Measurements from ENCODE around the gene CIDEB.

CIDEB gene

DNA sequence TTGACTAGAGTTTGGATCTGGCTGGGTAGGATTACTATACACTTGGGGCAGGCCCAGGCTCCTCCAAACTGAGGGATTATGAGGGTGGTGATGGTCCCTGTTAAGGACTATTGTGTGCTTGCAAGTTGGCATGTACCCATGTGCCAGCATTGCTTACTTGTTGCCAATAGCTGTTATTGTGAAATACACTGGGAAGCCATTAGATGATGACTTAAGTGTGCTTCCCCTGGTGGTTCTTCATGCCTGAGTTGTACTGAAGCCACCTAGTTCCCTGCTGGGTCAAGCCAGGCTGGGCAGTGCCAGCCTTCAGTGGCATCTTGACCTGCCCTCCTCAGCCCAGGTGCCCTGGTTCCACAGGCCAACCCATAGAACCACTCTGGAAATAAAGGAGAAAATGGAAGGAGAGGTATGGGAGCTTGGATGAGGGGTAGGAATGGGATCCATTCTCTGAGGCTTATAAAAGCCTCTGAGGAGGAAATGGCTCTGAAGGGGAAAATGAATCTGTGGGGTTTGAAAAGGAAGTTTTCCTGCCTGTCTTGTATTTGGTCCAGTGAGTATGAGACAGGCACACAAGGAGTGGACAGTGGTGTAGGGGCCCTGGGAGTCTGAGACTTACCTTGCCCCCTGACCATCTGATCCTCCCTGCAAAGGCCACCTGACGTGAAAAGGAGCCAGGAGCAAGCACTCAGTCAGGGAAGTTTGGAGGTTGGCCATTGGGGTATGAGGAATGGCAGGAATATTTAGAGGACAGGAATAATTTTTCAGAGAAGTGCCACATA lies 4.2 kb upstream of the CIDEB start:
- DNase-seq: no peak

DNA sequence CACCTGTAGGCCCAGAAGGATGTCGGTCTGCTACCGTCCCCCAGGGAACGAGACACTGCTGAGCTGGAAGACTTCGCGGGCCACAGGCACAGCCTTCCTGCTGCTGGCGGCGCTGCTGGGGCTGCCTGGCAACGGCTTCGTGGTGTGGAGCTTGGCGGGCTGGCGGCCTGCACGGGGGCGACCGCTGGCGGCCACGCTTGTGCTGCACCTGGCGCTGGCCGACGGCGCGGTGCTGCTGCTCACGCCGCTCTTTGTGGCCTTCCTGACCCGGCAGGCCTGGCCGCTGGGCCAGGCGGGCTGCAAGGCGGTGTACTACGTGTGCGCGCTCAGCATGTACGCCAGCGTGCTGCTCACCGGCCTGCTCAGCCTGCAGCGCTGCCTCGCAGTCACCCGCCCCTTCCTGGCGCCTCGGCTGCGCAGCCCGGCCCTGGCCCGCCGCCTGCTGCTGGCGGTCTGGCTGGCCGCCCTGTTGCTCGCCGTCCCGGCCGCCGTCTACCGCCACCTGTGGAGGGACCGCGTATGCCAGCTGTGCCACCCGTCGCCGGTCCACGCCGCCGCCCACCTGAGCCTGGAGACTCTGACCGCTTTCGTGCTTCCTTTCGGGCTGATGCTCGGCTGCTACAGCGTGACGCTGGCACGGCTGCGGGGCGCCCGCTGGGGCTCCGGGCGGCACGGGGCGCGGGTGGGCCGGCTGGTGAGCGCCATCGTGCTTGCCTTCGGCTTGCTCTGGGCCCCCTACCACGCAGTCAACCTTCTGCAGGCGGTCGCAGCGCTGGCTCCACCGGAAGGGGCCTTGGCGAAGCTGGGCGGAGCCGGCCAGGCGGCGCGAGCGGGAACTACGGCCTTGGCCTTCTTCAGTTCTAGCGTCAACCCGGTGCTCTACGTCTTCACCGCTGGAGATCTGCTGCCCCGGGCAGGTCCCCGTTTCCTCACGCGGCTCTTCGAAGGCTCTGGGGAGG lies 3.1 kb upstream of the CIDEB start, which contains the start of gene LTB4R:
LTB4R (plus strand) TSS at position 857 of the 959 bp plus-strand sequence. CDS start 4,150 bp downstream, outside the sequence.
- DNase-seq: peak; percentile 40 to 49

- no peak for DNase-seq
These were observed 2.5 kb upstream of the CIDEB start for GRCh38 chr14:24310265-24310645.

GRCh38 chr14:24309538-24310264 lies 1.9 kb upstream of the CIDEB start, which contains the start of gene LTB4R2:
LTB4R2 (plus strand) TSS chr14:24310140; CDS start chr14:24310665, 525 bp downstream.
- no peak for DNase-seq

GRCh38 chr14:24308342-24309124 lies 756 bp upstream of the CIDEB start:
- no peak for DNase-seq

DNA sequence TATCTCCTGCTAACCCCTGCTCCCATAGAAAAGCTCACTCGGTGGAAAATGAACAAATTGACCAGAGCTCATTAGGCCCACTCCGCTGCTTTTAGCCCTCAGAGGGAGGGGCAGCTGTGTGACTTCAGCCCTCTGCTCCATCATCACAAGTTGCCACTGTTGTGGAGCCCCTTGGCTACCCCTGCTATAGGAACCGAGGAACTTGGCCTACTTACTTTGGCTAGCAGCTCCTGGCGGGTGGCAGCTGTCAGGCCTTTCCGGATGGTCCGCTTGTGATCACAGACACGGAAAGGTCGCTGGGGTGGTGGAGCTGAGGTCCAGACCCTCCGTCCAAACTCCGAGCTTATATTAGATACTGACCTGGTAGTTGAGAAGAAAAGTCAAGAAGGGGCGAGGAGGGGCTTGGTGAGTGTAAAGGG lies 612 bp downstream of the CIDEB start:
- no peak for DNase-seq

DNA sequence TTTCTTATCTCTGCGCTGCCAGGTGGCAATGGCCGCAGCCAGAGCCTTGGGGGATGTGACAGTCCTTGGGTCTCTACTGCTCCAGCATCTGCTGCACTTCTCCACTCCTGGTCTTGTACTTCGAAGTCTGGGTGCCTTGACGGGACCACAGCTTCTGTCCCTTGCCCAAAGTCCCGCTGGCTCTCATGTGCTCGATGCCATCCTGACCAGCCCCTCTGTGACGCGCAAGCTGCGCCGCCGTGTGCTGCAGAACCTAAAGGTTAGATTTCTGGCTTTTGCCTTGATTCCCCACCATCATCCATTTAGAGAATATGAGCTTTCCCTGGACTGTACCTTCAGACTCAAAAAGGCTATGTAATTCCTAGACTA lies 3.8 kb downstream of the CIDEB start:
- DNase-seq: no peak

GRCh38 chr14:24300326-24300980 lies 7.3 kb downstream of the CIDEB start:
- DNase-seq: no peak

DNA sequence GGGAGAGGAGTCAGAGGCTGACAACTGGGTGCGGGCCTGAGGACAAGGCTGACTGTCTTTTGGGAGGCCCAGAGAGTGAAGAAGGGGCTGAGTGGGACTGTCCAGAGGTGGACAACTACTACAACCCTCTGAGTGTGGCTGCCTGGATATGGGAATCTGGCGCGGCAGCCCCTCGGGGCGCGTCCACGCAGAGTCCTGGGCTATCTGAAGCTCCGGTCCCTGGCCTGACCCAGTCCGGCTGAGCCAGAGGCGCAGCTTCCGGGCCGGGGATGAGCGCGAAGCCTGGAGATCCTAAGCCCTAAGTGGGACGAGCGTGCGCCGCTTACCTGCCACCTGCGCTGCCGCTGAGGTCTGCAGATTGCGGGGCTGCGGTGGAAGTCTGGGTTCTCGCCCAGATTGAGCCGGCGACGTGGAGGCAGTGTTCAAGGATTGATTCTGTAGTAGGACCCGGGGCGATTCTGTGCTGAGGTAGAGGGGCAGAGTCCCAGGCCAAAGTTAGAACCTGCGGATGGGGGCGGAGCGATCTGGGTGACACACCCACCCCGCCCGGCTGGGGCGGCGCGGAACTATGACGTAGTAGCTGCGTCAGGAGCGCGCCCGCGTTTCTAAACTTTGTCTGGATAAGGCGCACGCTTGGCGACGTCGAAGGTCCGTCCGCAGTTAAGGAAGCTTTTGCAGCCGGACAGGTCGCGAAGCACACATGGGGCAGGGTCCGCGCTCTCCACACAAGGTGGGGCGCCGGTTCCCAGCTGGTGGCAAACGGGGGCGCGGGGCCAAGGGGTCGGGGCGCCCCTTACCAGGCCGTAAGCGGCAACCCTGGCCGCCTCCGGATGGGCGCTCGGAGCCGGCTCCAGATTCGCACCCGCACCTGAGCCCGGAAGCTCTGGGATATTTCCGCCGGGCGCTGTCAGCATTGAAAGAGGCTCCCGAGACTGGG lies 8.3 kb downstream of the CIDEB start, which contains the start of the genes DHRS1 and NOP9:
DHRS1 (minus strand) TSS at position 526 of the 937 bp plus-strand sequence. CDS start 674 bp downstream, outside the sequence.
NOP9 (plus strand) TSS at position 596 of the 937 bp plus-strand sequence; CDS start at position 701, 105 bp downstream.
- DNase-seq: peak; percentile 88 to 89

GRCh38 chr14:24298892-24299254 lies 8.9 kb downstream of the CIDEB start:
- no peak for DNase-seq

DNA sequence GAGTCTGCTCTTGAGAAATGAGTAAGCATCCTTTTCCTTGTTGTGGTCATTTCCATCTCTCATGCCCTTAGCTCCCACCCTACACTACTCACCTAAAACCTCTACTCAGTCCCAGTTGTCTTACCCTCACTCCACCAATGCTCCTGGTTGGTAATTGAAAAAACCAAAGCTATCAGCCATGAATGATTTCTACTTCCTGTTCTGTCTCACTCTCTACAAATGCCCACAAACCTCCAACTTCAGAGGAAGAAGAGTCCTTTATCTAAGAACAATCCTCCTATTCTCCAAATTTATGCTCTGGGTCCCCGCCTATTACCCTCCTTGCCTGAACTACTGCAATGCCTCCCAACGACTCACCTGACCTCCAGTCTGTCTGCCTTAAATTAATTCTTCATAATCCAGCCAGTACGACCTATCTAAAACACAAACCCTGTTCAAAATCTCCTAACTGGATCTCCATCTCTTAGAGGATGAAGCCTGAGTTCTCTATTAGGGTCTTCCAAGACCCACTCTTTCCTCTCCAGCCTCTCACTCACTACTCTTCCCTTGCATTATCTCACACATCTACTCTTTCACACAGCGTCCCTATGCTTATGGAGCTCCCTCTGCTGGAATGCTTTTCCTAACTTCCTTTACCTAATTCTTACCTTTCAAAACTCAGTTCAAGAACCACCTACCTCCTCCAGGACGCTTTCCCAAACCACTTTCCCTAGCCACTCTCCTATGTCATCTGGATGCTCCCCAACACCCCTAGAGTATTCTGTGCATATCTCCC lies 10.4 kb downstream of the CIDEB start:
- DNase-seq: no peak

- DNase-seq: peak; percentile 71 to 74
These were observed 11.2 kb downstream of the CIDEB start for GRCh38 chr14:24296341-24297157.

- DNase-seq: no peak
These were observed 14.3 kb downstream of the CIDEB start for GRCh38 chr14:24293525-24293924.

GRCh38 chr14:24292118-24292807 lies 15.5 kb downstream of the CIDEB start:
- DNase-seq: no peak

DNA sequence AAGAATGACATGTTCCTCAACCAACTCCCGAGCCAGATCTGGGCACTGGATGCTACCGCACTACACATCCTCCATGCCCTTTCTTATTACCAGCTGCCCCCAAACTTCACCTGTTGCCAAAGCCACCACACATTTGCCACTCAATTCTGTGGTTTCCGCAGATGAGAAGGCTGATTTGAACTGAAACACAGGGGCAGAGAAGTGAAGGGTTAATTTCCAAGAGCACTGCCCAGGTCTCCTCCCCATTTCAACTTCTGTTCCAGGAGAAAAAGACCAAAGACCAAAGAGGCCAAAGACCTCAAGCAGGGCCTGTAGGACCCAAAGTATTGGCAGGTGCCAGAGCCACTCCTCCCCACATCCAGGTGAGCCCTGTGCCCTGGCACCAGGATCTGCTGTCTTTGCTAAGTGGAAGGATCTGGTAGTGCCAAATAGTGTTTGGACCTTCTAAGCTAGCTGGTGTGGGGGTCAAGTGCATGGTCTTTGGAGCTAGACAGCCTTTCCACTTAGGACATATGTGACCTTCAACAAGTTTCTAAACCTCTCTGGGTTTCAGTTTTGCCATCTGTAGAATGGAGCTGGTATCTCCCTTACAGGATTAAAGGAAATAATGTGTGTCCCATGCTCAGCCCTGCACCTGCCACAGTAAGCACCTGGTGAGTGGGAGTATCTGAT lies 16.2 kb downstream of the CIDEB start:
- DNase-seq: no peak

DNA sequence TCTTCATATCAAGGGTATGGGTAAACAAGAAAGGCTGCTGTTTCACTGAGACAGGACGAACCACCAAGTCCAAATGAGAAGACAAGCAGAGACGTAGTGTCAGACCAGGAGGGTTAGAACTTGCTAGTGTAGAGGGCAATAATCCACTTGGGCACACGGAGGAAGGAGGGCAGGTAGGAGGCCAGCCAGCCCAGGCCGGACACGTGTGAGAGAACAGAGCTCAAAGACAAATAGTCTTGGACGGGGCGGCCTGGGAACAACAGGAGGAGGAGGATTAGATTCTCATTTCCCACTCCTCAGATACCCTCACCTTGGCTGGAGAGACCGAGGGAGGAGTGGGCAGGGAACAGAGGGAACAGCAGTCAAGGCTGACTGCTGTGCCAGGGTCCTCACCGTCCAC lies 17.0 kb downstream of the CIDEB start:
- DNase-seq: no peak

GRCh38 chr14:24289649-24290280 lies 18.0 kb downstream of the CIDEB start:
- no peak for DNase-seq

Measured in activated CD4-positive, alpha-beta T cell treated with anti-CD3 and anti-CD28 coated beads, Interleukin-2, amount 50 U/mL, for 4 hours (primary cell).